ENCODE data around the gene PCDH9. TPM values are rescaled to one million over a fixed set of nuclear protein-coding genes. Genes with fewer than 3 reads are reported as not detected.

Gene PCDH9
- total RNA-seq, 1 donor from 2014 or later: 10.4 TPM

GRCh38 chr13:66948910-66949309 lies 281.2 kb downstream of the PCDH9 start:
- no peak for TF ChIP-seq EZH2 (IDR thresholded peaks at IDR 0.05; ENCODE audit: insufficient read depth, low read length)
- no peak for TF ChIP-seq CTCF (IDR thresholded peaks at IDR 0.05; ENCODE audit: insufficient read depth, low read depth, low read length)
- Histone ChIP-seq H3K9me3 (ENCODE audit: insufficient read depth, low read depth, low read length) (no peaks in the 10 kb centered on the region), H3K9ac (ENCODE audit: low read length) (no peak overlapping the region), H4K20me1 (ENCODE audit: insufficient read depth, low read length) (no peaks in the 10 kb centered on the region), H3K4me3 (ENCODE audit: insufficient read depth, low read depth, low read length) (no peak overlapping the region), H3K36me3 (ENCODE audit: insufficient read depth, low read length) (no peaks in the 10 kb centered on the region), H3K4me2 (ENCODE audit: low read length) (no peak overlapping the region), H3K27ac (ENCODE audit: low read depth, low read length) (no peak overlapping the region), H2AFZ (ENCODE audit: low read depth, low read length) (no peak overlapping the region), H3K79me2 (ENCODE audit: insufficient read depth, low read length) (no peaks in the 10 kb centered on the region), H3K27me3 (ENCODE audit: insufficient read depth, low read length) (no peaks in the 10 kb centered on the region), H3K4me1 (ENCODE audit: insufficient read depth, low read length) (no peaks in the 10 kb centered on the region)
- FAIRE-seq (no peak), DNase-seq (ENCODE audit: low read depth) (no peak)
- Mint-ChIP-seq H3K4me3 (ENCODE audit: unreplicated experiment) (no peak overlapping the region), H3K9me3 (ENCODE audit: unreplicated experiment) (no peaks in the 10 kb centered on the region), H3K36me3 (ENCODE audit: low read depth, unreplicated experiment) (no peaks in the 10 kb centered on the region), H3K27ac (ENCODE audit: unreplicated experiment) (no peak overlapping the region), H3K27me3 (ENCODE audit: low read depth, unreplicated experiment) (no peaks in the 10 kb centered on the region), H3K4me1 (ENCODE audit: low read depth, unreplicated experiment) (no peaks in the 10 kb centered on the region)

- no peak overlapping the region for H3K4me3 Mint-ChIP-seq (ENCODE audit: unreplicated experiment)
- H3K9me3 Mint-ChIP-seq (ENCODE audit: unreplicated experiment): no peaks in the 10 kb centered on the region
- Histone ChIP-seq H3K4me1 (ENCODE audit: insufficient read depth, low read length) (no peaks in the 10 kb centered on the region), H3K4me2 (ENCODE audit: low read length) (no peak overlapping the region), H3K27ac (ENCODE audit: low read depth, low read length) (no peak overlapping the region), H3K27me3 (ENCODE audit: insufficient read depth, low read length) (no peaks in the 10 kb centered on the region), H3K9me3 (ENCODE audit: insufficient read depth, low read depth, low read length) (no peaks in the 10 kb centered on the region), H3K4me3 (ENCODE audit: insufficient read depth, low read depth, low read length) (no peak overlapping the region), H4K20me1 (ENCODE audit: insufficient read depth, low read length) (no peaks in the 10 kb centered on the region), H3K9ac (ENCODE audit: low read length) (no peak overlapping the region), H3K79me2 (ENCODE audit: insufficient read depth, low read length) (no peaks in the 10 kb centered on the region), H3K36me3 (ENCODE audit: insufficient read depth, low read length) (no peaks in the 10 kb centered on the region), H2AFZ (ENCODE audit: low read depth, low read length) (no peak overlapping the region)
- TF ChIP-seq CTCF (IDR thresholded peaks at IDR 0.05; ENCODE audit: insufficient read depth, low read depth, low read length) (no peak), EZH2 (IDR thresholded peaks at IDR 0.05; ENCODE audit: insufficient read depth, low read length) (no peak)
- no peak for DNase-seq (ENCODE audit: low read depth)
- FAIRE-seq: no peak
- H3K27me3 Mint-ChIP-seq (ENCODE audit: low read depth, unreplicated experiment): no peaks in the 10 kb centered on the region
- no peaks in the 10 kb centered on the region for H3K4me1 Mint-ChIP-seq (ENCODE audit: low read depth, unreplicated experiment)
- H3K36me3 Mint-ChIP-seq (ENCODE audit: low read depth, unreplicated experiment): no peaks in the 10 kb centered on the region
- no peak overlapping the region for H3K27ac Mint-ChIP-seq (ENCODE audit: unreplicated experiment)
Observed at GRCh38 chr13:66943530-66943929, 286.6 kb downstream of the PCDH9 start.

GRCh38 chr13:66940113-66940512 lies 290.0 kb downstream of the PCDH9 start:
- Histone ChIP-seq H3K36me3 (ENCODE audit: insufficient read depth, low read length) (no peaks in the 10 kb centered on the region), H3K9ac (ENCODE audit: low read length) (no peak overlapping the region), H3K4me1 (ENCODE audit: insufficient read depth, low read length) (no peaks in the 10 kb centered on the region), H3K4me3 (ENCODE audit: insufficient read depth, low read depth, low read length) (no peak overlapping the region), H3K27ac (ENCODE audit: low read depth, low read length) (no peak overlapping the region), H3K9me3 (ENCODE audit: insufficient read depth, low read depth, low read length) (no peaks in the 10 kb centered on the region), H3K79me2 (ENCODE audit: insufficient read depth, low read length) (no peaks in the 10 kb centered on the region), H3K4me2 (ENCODE audit: low read length) (no peak overlapping the region), H4K20me1 (ENCODE audit: insufficient read depth, low read length) (no peaks in the 10 kb centered on the region), H2AFZ (ENCODE audit: low read depth, low read length) (no peak overlapping the region), H3K27me3 (ENCODE audit: insufficient read depth, low read length) (no peaks in the 10 kb centered on the region)
- DNase-seq (ENCODE audit: low read depth): peak; percentile 19
- no peaks in the 10 kb centered on the region for H3K4me1 Mint-ChIP-seq (ENCODE audit: low read depth, unreplicated experiment)
- H3K27ac Mint-ChIP-seq (ENCODE audit: unreplicated experiment): no peak overlapping the region
- no peaks in the 10 kb centered on the region for H3K27me3 Mint-ChIP-seq (ENCODE audit: low read depth, unreplicated experiment)
- TF ChIP-seq CTCF (IDR thresholded peaks at IDR 0.05; ENCODE audit: insufficient read depth, low read depth, low read length) (no peak), EZH2 (IDR thresholded peaks at IDR 0.05; ENCODE audit: insufficient read depth, low read length) (no peak)
- no peak overlapping the region for H3K4me3 Mint-ChIP-seq (ENCODE audit: unreplicated experiment)
- H3K36me3 Mint-ChIP-seq (ENCODE audit: low read depth, unreplicated experiment): no peaks in the 10 kb centered on the region
- no peaks in the 10 kb centered on the region for H3K9me3 Mint-ChIP-seq (ENCODE audit: unreplicated experiment)
- no peak for FAIRE-seq

All from astrocyte (in vitro differentiated cells and primary cell).